ENCODE data around the gene CLEC7A.

Gene CLEC7A

GRCh38 chr12:10088955-10089900 lies 40.8 kb downstream of the CLEC7A start:
- no peak for DNase-seq

GRCh38 chr12:10088031-10088430 lies 42.0 kb downstream of the CLEC7A start:
- DNase-seq = no peak

- no peak for DNase-seq
These were observed 43.6 kb downstream of the CLEC7A start for GRCh38 chr12:10086387-10086786.

GRCh38 chr12:10084733-10085132 lies 45.3 kb downstream of the CLEC7A start:
- DNase-seq = no peak

GRCh38 chr12:10082117-10082874 lies 47.7 kb downstream of the CLEC7A start:
- DNase-seq = no peak

- no peak for DNase-seq
These were observed 54.5 kb downstream of the CLEC7A start for GRCh38 chr12:10075451-10075850.

- no peak for DNase-seq
These were observed 56.7 kb downstream of the CLEC7A start for GRCh38 chr12:10073261-10073660.

- DNase-seq = no peak
These were observed 57.9 kb downstream of the CLEC7A start for GRCh38 chr12:10072131-10072530.

GRCh38 chr12:10070380-10070779 lies 59.6 kb downstream of the CLEC7A start:
- no peak for DNase-seq

GRCh38 chr12:10069976-10070375 lies 60.0 kb downstream of the CLEC7A start:
- no peak for DNase-seq

- no peak for DNase-seq
These were observed 60.9 kb downstream of the CLEC7A start for GRCh38 chr12:10069099-10069498.

- no peak for DNase-seq
These were observed 61.4 kb downstream of the CLEC7A start for GRCh38 chr12:10068644-10069043.

- DNase-seq = no peak
These were observed 62.1 kb downstream of the CLEC7A start for GRCh38 chr12:10067942-10068341.

- DNase-seq = no peak
These were observed 62.7 kb downstream of the CLEC7A start for GRCh38 chr12:10067264-10067663.

Data from effector CD8-positive, alpha-beta T cell (primary cell).